Transverse colon (tissue), 4 donors: ENCODE results near the gene RAB30. TPM values are rescaled to one million over a fixed set of nuclear protein-coding genes. Genes with fewer than 3 reads are reported as not detected.

ENCODE experiments used
- DNase-seq: peaks from one replicate; pipeline ENCODE4 v3.0.0-alpha.2; 2019
- H3K27ac ChIP-seq, 4 donors: fragments of 200-600 bp; sonication (generic); 2 replicates each; pipeline ENCODE4 v1.5.1; 2016 to 2018; ENCODE audit warnings: inconsistent platforms in 4 of 4
- H3K27me3 ChIP-seq: fragments of 200-600 bp; sonication (generic); 2 replicates; pipeline ENCODE4 v1.5.1; 2017; ENCODE audit warnings: inconsistent platforms
- H3K36me3 ChIP-seq, 4 donors: fragments of 200-600 bp; sonication (generic); 2 replicates each; pipeline ENCODE4 v1.5.1; 2017 to 2019; ENCODE audit warnings: inconsistent platforms in 4 of 4
- H3K4me1 ChIP-seq, 4 donors: fragments of 200-600 bp; sonication (generic); 2 replicates each; pipeline ENCODE4 v1.5.1; 2017 to 2020; ENCODE audit warnings: inconsistent platforms in 4 of 4
- H3K4me3 ChIP-seq, 4 donors: fragments of 200-600 bp; sonication (generic); 1 replicate in 1 of 4; 2 replicates in 3 of 4; pipeline versions ENCODE4 v1.5.1 to v1.6.1; 2017 to 2019; ENCODE audit warnings: inconsistent platforms in 4 of 4
- H3K9me3 ChIP-seq, 2 donors: fragments of 200-600 bp; sonication (generic); 2 replicates each; pipeline ENCODE4 v1.5.1; 2017 to 2019; ENCODE audit warnings: inconsistent platforms in 2 of 2
- CTCF ChIP-seq, 5 experiments: fragments of 200-600 bp in 3 of 5; fragments of 450-650 bp in 2 of 5; sonication (generic) in 3 of 5; IDR thresholded peaks; 1 replicate in 2 of 5; 2 replicates in 3 of 5; pipeline ENCODE4 v1.5.1; 2016 to 2017; ENCODE audit warnings: antibody characterized with exemption in 5 of 5, inconsistent platforms in 3 of 5, mild to moderate bottlenecking in 2 of 5, moderate library complexity in 1 of 5
- EP300 ChIP-seq: sonication (generic); formaldehyde crosslinking; IDR thresholded peaks from one replicate; pipeline ENCODE4 v1.6.1; 2017; ENCODE audit warnings: antibody characterized with exemption, low read depth
- POLR2A ChIP-seq: fragments of 450-650 bp; IDR thresholded peaks from one replicate; pipeline ENCODE4 v1.6.1; 2016; ENCODE audit warnings: antibody characterized with exemption, mild to moderate bottlenecking, moderate library complexity
- POLR2AphosphoS5 ChIP-seq, 3 donors: sonication (generic); formaldehyde crosslinking; IDR thresholded peaks; one replicate each; pipeline ENCODE4 v1.6.1; 2016; ENCODE audit warnings: antibody characterized with exemption in 3 of 3
- WGBS, 2 donors: methylation state at CpG; one replicate each; pipeline ENCODE4 v1.1.5; 2018; ENCODE audit warnings: low coverage in 1 of 2; 5-methylcytosine and 5-hydroxymethylcytosine counted together
- in situ Hi-C, 4 donors: fragments of 200-750 bp; cut with MboI; loops; one replicate each; pipeline versions ENCODE4 v1.15.0 to v1.15.1; 2017; ENCODE audit warnings: low sequenced_read_pairs in 3 of 4, low pct_ligation_motif_present in 1 of 4, low pct_unique_long_range_greater_than_20kb in 1 of 4
- intact Hi-C: fragments of 100-400 bp; cut with DNase I; formaldehyde crosslinking; loops from one replicate; pipeline ENCODE4 v1.15.1; 2023; ENCODE audit warnings: low total_unique reads
- total RNA-seq, 4 donors: library from RNA; depleted of rRNA; stranded (reverse); fragments of >200 nt; gene quantifications; one replicate each; pipeline ENCODE4 v1.1.0, GENCODE V29; 2016

RAB30 gene
- total RNA-seq, 4 donors from 2014 or later = 2.2 to 29.9 (median 14.5) TPM

GRCh38 chr11:82995235-82995634 lies 76.5 kb downstream of the RAB30 start:
- WGBS, 2 donors = 30 to 38% methylated on average over 2 of the region's 2 CpGs
- Histone ChIP-seq H3K4me1 (peaks cover 4 to 48% (median 28%) of the 10 kb centered on the region in 4 donors), H3K27me3 (no peaks in the 10 kb centered on the region), H3K9me3 (no peaks in the 10 kb centered on the region), H3K36me3 (no peaks in the 10 kb centered on the region), H3K27ac (peak overlapping the region; percentile 58 to 83 (median 78)), H3K4me3 (no peak overlapping the region)
- DNase-seq = no peak
- intact Hi-C loops = no loop called here
- in situ Hi-C loops = no loop called here
- no peak for TF ChIP-seq EP300
- TF ChIP-seq CTCF (IDR thresholded peaks at IDR 0.05) = no peak
- TF ChIP-seq POLR2A = no peak
- TF ChIP-seq POLR2AphosphoS5 (IDR thresholded peaks at IDR 0.05) = no peak

- no peaks in the 10 kb centered on the region for H3K9me3 ChIP-seq
- H3K4me1 ChIP-seq = peaks cover 4 to 48% (median 28%) of the 10 kb centered on the region in 4 donors
- peak overlapping the region in 1 of 4 donors; percentile 83 for H3K27ac ChIP-seq
- TF ChIP-seq EP300 (no peak), POLR2A (no peak), POLR2AphosphoS5 (IDR thresholded peaks at IDR 0.05) (no peak), CTCF (IDR thresholded peaks at IDR 0.05) (no peak)
- H3K36me3 ChIP-seq = no peaks in the 10 kb centered on the region
- DNase-seq = no peak
- 86 to 97% methylated on average over 3 of the region's 3 CpGs for WGBS, 2 donors
- intact Hi-C loops = no loop called here
- no peaks in the 10 kb centered on the region for H3K27me3 ChIP-seq
- H3K4me3 ChIP-seq = no peak overlapping the region
- in situ Hi-C loops = no loop called here
Measured at GRCh38 chr11:82994604-82995230, 77.0 kb downstream of the RAB30 start.

- H3K4me3 ChIP-seq = no peak overlapping the region
- TF ChIP-seq POLR2AphosphoS5 (IDR thresholded peaks at IDR 0.05) (no peak), POLR2A (no peak), CTCF (IDR thresholded peaks at IDR 0.05) (no peak), EP300 (no peak)
- in situ Hi-C loops (no loop called here), intact Hi-C loops (no loop called here)
- no peaks in the 10 kb centered on the region for H3K9me3 ChIP-seq
- no peaks in the 10 kb centered on the region for H3K27me3 ChIP-seq
- DNase-seq = no peak
- 60 to 86% methylated on average over 1 of the region's 1 CpG for WGBS, 2 donors
- H3K36me3 ChIP-seq = no peaks in the 10 kb centered on the region
- peak overlapping the region in 2 of 4 donors; percentile 17 to 45 for H3K27ac ChIP-seq
- peaks cover 4 to 27% (median 20%) of the 10 kb centered on the region in 4 donors for H3K4me1 ChIP-seq
Measured at GRCh38 chr11:82992223-82992622, 79.5 kb downstream of the RAB30 start.

- 69 to 75% methylated on average over 9 of the region's 9 CpGs for WGBS, 2 donors
- intact Hi-C loops = no loop called here
- Histone ChIP-seq H3K27ac (no peak overlapping the region), H3K4me3 (no peak overlapping the region), H3K9me3 (no peaks in the 10 kb centered on the region), H3K27me3 (no peaks in the 10 kb centered on the region), H3K36me3 (peaks cover 0 to 5% (median under 1%) of the 10 kb centered on the region in 4 donors), H3K4me1 (peaks cover 0 to 5% (median 2%) of the 10 kb centered on the region in 4 donors)
- in situ Hi-C loops = no loop called here
- no peak for DNase-seq
- TF ChIP-seq POLR2A (no peak), EP300 (no peak)
Measured at GRCh38 chr11:82989628-82990404, 81.9 kb downstream of the RAB30 start.
